ENCODE measurements around the gene LHFPL2.

Gene LHFPL2

GRCh38 chr5:78508186-78508765 lies 140.3 kb downstream of the LHFPL2 start:
- no peak overlapping the region for H3K27ac ChIP-seq (ENCODE audit: low read length)
- H3K9ac ChIP-seq (ENCODE audit: low read length) = no peak overlapping the region
- no peaks in the 10 kb centered on the region for H3K36me3 ChIP-seq (ENCODE audit: control insufficient read depth, low read depth, low read length)
- no peaks in the 10 kb centered on the region for H3K27me3 ChIP-seq (ENCODE audit: control insufficient read depth, insufficient read depth, low read length)
- no peak overlapping the region for H3K4me3 ChIP-seq (ENCODE audit: low read length)
- H3K9me3 ChIP-seq (ENCODE audit: control insufficient read depth, low read depth, low read length) = no peaks in the 10 kb centered on the region
- peaks cover 31% of the 10 kb centered on the region for H3K4me1 ChIP-seq (ENCODE audit: control insufficient read depth, low read depth, low read length)

- Histone ChIP-seq H3K9me3 (ENCODE audit: control insufficient read depth, low read depth, low read length) (no peaks in the 10 kb centered on the region), H3K4me1 (ENCODE audit: control insufficient read depth, low read depth, low read length) (peaks cover 37% of the 10 kb centered on the region), H3K4me3 (ENCODE audit: low read length) (no peak overlapping the region), H3K9ac (ENCODE audit: low read length) (no peak overlapping the region), H3K27ac (ENCODE audit: low read length) (no peak overlapping the region), H3K36me3 (ENCODE audit: control insufficient read depth, low read depth, low read length) (no peaks in the 10 kb centered on the region), H3K27me3 (ENCODE audit: control insufficient read depth, insufficient read depth, low read length) (no peaks in the 10 kb centered on the region)
Measured at GRCh38 chr5:78507531-78507930, 141.0 kb downstream of the LHFPL2 start.

GRCh38 chr5:78506261-78507024 lies 142.1 kb downstream of the LHFPL2 start:
- no peak overlapping the region for H3K27ac ChIP-seq (ENCODE audit: low read length)
- H3K4me1 ChIP-seq (ENCODE audit: control insufficient read depth, low read depth, low read length) = peaks cover 37% of the 10 kb centered on the region
- no peak overlapping the region for H3K9ac ChIP-seq (ENCODE audit: low read length)
- H3K36me3 ChIP-seq (ENCODE audit: control insufficient read depth, low read depth, low read length) = no peaks in the 10 kb centered on the region
- H3K27me3 ChIP-seq (ENCODE audit: control insufficient read depth, insufficient read depth, low read length) = no peaks in the 10 kb centered on the region
- H3K9me3 ChIP-seq (ENCODE audit: control insufficient read depth, low read depth, low read length) = no peaks in the 10 kb centered on the region
- H3K4me3 ChIP-seq (ENCODE audit: low read length) = no peak overlapping the region

- Histone ChIP-seq H3K9ac (ENCODE audit: low read length) (no peak overlapping the region), H3K36me3 (ENCODE audit: control insufficient read depth, low read depth, low read length) (no peaks in the 10 kb centered on the region)
Measured at GRCh38 chr5:78505860-78506259, 142.7 kb downstream of the LHFPL2 start.

GRCh38 chr5:78504704-78505677 lies 143.6 kb downstream of the LHFPL2 start:
- Histone ChIP-seq H3K9me3 (ENCODE audit: control insufficient read depth, low read depth, low read length) (no peaks in the 10 kb centered on the region), H3K27me3 (ENCODE audit: control insufficient read depth, insufficient read depth, low read length) (no peaks in the 10 kb centered on the region), H3K9ac (ENCODE audit: low read length) (no peak overlapping the region), H3K4me1 (ENCODE audit: control insufficient read depth, low read depth, low read length) (peaks cover 26% of the 10 kb centered on the region), H3K36me3 (ENCODE audit: control insufficient read depth, low read depth, low read length) (no peaks in the 10 kb centered on the region), H3K4me3 (ENCODE audit: low read length) (no peak overlapping the region), H3K27ac (ENCODE audit: low read length) (no peak overlapping the region)

More at GRCh38 chr5:78505860-78506259, 142.7 kb downstream of the LHFPL2 start:
- Histone ChIP-seq H3K9me3 (ENCODE audit: control insufficient read depth, low read depth, low read length) (no peaks in the 10 kb centered on the region), H3K27ac (ENCODE audit: low read length) (no peak overlapping the region), H3K27me3 (ENCODE audit: control insufficient read depth, insufficient read depth, low read length) (no peaks in the 10 kb centered on the region), H3K4me3 (ENCODE audit: low read length) (no peak overlapping the region), H3K4me1 (ENCODE audit: control insufficient read depth, low read depth, low read length) (peaks cover 31% of the 10 kb centered on the region)

- H3K4me3 ChIP-seq (ENCODE audit: low read length) = no peak overlapping the region
- peaks cover 28% of the 10 kb centered on the region for H3K4me1 ChIP-seq (ENCODE audit: control insufficient read depth, low read depth, low read length)
- H3K9ac ChIP-seq (ENCODE audit: low read length) = no peak overlapping the region
- H3K9me3 ChIP-seq (ENCODE audit: control insufficient read depth, low read depth, low read length) = no peaks in the 10 kb centered on the region
- H3K27me3 ChIP-seq (ENCODE audit: control insufficient read depth, insufficient read depth, low read length) = no peaks in the 10 kb centered on the region
- H3K27ac ChIP-seq (ENCODE audit: low read length) = no peak overlapping the region
- no peaks in the 10 kb centered on the region for H3K36me3 ChIP-seq (ENCODE audit: control insufficient read depth, low read depth, low read length)
Measured at GRCh38 chr5:78503958-78504653, 144.5 kb downstream of the LHFPL2 start.

- no peaks in the 10 kb centered on the region for H3K36me3 ChIP-seq (ENCODE audit: control insufficient read depth, low read depth, low read length)
- H3K4me1 ChIP-seq (ENCODE audit: control insufficient read depth, low read depth, low read length) = peaks cover 24% of the 10 kb centered on the region
- H3K27ac ChIP-seq (ENCODE audit: low read length) = no peak overlapping the region
- no peaks in the 10 kb centered on the region for H3K27me3 ChIP-seq (ENCODE audit: control insufficient read depth, insufficient read depth, low read length)
- H3K9me3 ChIP-seq (ENCODE audit: control insufficient read depth, low read depth, low read length) = no peaks in the 10 kb centered on the region
- no peak overlapping the region for H3K9ac ChIP-seq (ENCODE audit: low read length)
- no peak overlapping the region for H3K4me3 ChIP-seq (ENCODE audit: low read length)
Measured at GRCh38 chr5:78501411-78502352, 146.9 kb downstream of the LHFPL2 start.

GRCh38 chr5:78500871-78501270 lies 147.7 kb downstream of the LHFPL2 start:
- H3K27ac ChIP-seq (ENCODE audit: low read length) = no peak overlapping the region
- peaks cover 32% of the 10 kb centered on the region for H3K4me1 ChIP-seq (ENCODE audit: control insufficient read depth, low read depth, low read length)
- H3K9ac ChIP-seq (ENCODE audit: low read length) = no peak overlapping the region
- H3K4me3 ChIP-seq (ENCODE audit: low read length) = no peak overlapping the region
- H3K27me3 ChIP-seq (ENCODE audit: control insufficient read depth, insufficient read depth, low read length) = no peaks in the 10 kb centered on the region
- H3K36me3 ChIP-seq (ENCODE audit: control insufficient read depth, low read depth, low read length) = no peaks in the 10 kb centered on the region
- H3K9me3 ChIP-seq (ENCODE audit: control insufficient read depth, low read depth, low read length) = no peaks in the 10 kb centered on the region

- H3K4me3 ChIP-seq (ENCODE audit: low read length) = no peak overlapping the region
- H3K36me3 ChIP-seq (ENCODE audit: control insufficient read depth, low read depth, low read length) = no peaks in the 10 kb centered on the region
- H3K4me1 ChIP-seq (ENCODE audit: control insufficient read depth, low read depth, low read length) = peaks cover 36% of the 10 kb centered on the region
- no peak overlapping the region for H3K9ac ChIP-seq (ENCODE audit: low read length)
- no peaks in the 10 kb centered on the region for H3K27me3 ChIP-seq (ENCODE audit: control insufficient read depth, insufficient read depth, low read length)
- no peak overlapping the region for H3K27ac ChIP-seq (ENCODE audit: low read length)
- no peaks in the 10 kb centered on the region for H3K9me3 ChIP-seq (ENCODE audit: control insufficient read depth, low read depth, low read length)
Measured at GRCh38 chr5:78500028-78500427, 148.5 kb downstream of the LHFPL2 start.

- H3K4me1 ChIP-seq (ENCODE audit: control insufficient read depth, low read depth, low read length) = peaks cover 37% of the 10 kb centered on the region
- H3K36me3 ChIP-seq (ENCODE audit: control insufficient read depth, low read depth, low read length) = no peaks in the 10 kb centered on the region
- H3K4me3 ChIP-seq (ENCODE audit: low read length) = no peak overlapping the region
- H3K27ac ChIP-seq (ENCODE audit: low read length) = no peak overlapping the region
- no peaks in the 10 kb centered on the region for H3K9me3 ChIP-seq (ENCODE audit: control insufficient read depth, low read depth, low read length)
- H3K27me3 ChIP-seq (ENCODE audit: control insufficient read depth, insufficient read depth, low read length) = no peaks in the 10 kb centered on the region
- H3K9ac ChIP-seq (ENCODE audit: low read length) = no peak overlapping the region
Measured at GRCh38 chr5:78499485-78499884, 149.1 kb downstream of the LHFPL2 start.

All from iPS-18a (cell line).